ENCODE measurements around the gene INPP5A. TPM values are rescaled to one million over a fixed set of nuclear protein-coding genes. Genes with fewer than 3 reads are reported as not detected.

INPP5A gene
- polyA plus RNA-seq, 6 donors from 2014 or later: 1.3 to 6.7 (median 2.1) TPM

DNA sequence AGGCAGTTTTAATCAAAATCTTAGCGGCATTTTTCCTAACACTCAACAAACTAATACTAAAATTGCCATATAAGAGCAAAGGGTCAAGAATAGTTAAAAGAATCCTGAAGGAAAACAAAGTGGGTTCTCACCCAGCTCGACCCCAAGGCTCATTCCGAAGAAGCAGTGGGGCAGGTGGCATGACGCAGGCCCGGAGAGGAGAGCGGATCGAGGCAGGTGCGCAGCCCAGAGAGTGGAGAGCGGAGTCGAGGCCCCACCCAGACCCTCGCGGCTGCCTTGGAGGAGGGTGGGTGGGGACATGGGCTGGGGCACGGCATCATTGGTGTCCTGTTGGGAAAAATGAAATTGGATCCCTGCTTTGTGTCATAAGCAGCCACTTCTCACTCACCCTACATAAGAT lies 109.8 kb downstream of the INPP5A start:
- Mint-ChIP-seq H3K27me3 (no peaks in the 10 kb centered on the region), H3K4me3 (no peak overlapping the region), H3K9me3 (no peaks in the 10 kb centered on the region), H3K36me3 (peaks cover 15 to 25% of the 10 kb centered on the region in 2 donors), H3K4me1 (peaks cover 6 to 25% (median 11%) of the 10 kb centered on the region in 3 donors), H3K27ac (peak overlapping the region in 1 of 6 donors; percentile 84)
- DNase-seq (no peak), ATAC-seq (ENCODE audit: low read depth in 2 of 2) (no peak)

DNA sequence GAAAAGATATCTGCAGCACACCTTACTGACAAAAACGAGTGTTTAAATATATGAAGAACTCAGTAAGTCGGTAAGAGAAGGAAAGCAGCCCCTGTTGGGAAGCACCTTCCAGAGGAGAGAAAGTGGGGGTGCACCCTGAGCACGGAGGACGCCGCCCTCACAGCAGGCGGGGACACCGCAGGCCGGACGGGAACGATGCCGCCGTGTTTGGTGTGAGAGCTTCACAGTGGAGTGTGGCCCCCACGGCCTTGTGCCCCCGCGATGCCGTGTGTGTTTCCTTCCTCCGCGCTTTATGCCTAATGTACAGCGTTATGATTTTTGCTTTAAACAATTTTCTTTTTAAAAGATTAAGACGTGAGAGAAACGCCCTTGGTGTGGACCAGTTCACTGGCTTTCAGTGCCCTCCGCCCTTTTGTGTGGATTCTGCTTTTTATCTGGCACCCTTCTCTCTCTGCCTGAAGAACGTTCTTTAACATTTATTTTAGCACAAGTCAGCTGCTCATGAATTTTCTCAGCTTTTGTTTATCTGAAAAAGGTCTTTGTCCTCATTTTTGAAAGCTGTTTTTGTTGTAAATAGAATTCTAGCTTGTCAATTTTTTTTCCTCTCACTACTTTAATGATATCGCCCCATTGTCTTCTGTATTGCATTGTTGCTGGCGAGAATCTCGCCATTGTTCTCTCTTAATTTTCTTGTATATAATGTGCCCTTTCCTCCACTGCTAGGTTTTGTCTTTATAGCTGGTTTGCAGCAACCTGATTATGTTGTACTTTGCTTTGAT lies 110.7 kb downstream of the INPP5A start:
- Mint-ChIP-seq H3K27me3 (no peaks in the 10 kb centered on the region), H3K27ac (peak overlapping the region in 1 of 6 donors; percentile 65), H3K9me3 (no peaks in the 10 kb centered on the region), H3K4me3 (no peak overlapping the region), H3K36me3 (peaks cover 18 to 29% of the 10 kb centered on the region in 2 donors), H3K4me1 (peaks cover 3 to 21% (median 10%) of the 10 kb centered on the region in 3 donors)
- DNase-seq: no peak
- no peak for ATAC-seq (ENCODE audit: low read depth in 2 of 2)

DNA sequence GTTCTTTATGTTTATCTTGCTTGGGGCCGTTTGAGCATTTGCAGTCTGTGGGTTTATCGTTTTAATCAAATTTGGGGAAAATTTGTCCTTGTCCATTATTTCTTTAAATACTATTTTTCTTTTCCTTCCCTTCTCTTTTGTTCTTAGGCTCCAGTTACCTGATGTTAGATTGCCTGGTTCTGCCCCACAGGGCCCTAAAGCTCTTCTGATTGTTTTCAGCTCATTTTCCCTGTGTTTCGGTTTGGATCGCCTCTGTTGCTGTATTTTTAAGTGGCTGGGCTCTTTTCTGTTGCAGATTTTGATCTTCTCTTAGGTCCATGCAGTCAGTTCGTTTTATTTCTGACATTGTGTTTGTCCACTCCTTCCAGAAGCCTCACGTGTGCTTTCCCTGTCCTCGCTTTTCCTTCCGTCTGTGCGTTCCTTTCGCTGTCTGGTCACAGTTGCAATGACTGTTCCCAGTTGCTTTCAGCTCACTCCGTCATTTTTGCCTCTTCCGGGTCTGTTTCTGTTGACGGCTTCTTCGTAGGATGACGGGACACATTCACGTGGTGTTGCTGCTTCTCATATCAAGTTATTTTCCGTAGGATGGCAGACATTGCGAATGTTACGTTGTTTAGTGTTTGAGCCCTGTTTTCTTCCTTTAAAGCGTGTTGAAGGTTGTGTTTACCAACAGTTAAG lies 111.4 kb downstream of the INPP5A start:
- Mint-ChIP-seq H3K36me3 (peaks cover 18 to 29% of the 10 kb centered on the region in 2 donors), H3K27me3 (no peaks in the 10 kb centered on the region), H3K27ac (peak overlapping the region in 3 of 6 donors; percentile 48 to 69 (median 65)), H3K4me3 (no peak overlapping the region), H3K9me3 (no peaks in the 10 kb centered on the region), H3K4me1 (peaks cover 3 to 17% (median 5%) of the 10 kb centered on the region in 3 donors)
- DNase-seq: no peak
- ATAC-seq (ENCODE audit: low read depth in 2 of 2): no peak

DNA sequence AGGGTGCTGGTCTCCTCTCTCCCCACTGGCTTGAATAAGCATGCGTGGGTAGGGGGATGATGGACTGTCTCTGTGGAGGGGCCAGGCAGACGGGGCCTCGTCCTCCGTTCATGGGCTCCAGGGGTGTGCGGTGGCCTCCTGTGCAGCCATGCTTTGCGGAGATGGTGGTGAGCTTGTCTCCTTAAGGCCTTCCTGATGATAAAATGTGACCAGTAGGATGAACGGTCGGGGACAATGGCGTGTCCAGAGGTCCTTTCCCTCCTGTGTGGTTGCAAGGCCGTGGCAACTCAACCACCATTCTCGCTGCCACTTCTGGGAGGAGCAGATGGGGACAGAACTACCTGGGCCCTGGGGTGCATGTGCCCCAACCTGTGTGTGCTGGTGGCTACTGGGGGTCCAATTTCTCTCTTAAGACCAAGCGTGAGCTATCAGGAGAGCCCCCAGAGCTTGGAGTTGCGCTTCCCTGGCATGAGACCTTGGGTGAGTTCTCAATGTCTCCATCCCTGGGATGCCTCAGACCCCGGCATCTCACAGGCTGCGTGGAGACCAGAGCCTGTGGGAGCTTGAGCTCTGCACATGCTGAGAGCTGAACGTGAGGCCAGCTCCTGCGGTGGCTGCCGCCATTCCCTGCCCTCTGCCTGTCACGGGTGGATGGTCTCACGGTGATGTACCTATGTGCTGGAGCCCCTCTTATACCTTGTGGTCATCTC lies 112.2 kb downstream of the INPP5A start:
- H3K9me3 Mint-ChIP-seq: no peaks in the 10 kb centered on the region
- H3K4me3 Mint-ChIP-seq: no peak overlapping the region
- peak overlapping the region in 1 of 6 donors; percentile 58 for H3K27ac Mint-ChIP-seq
- no peaks in the 10 kb centered on the region for H3K27me3 Mint-ChIP-seq
- no peak for DNase-seq
- peaks cover 4 to 17% (median 9%) of the 10 kb centered on the region in 3 donors for H3K4me1 Mint-ChIP-seq
- ATAC-seq (ENCODE audit: low read depth in 2 of 2): no peak
- H3K36me3 Mint-ChIP-seq: peaks cover 18 to 29% of the 10 kb centered on the region in 2 donors

DNA sequence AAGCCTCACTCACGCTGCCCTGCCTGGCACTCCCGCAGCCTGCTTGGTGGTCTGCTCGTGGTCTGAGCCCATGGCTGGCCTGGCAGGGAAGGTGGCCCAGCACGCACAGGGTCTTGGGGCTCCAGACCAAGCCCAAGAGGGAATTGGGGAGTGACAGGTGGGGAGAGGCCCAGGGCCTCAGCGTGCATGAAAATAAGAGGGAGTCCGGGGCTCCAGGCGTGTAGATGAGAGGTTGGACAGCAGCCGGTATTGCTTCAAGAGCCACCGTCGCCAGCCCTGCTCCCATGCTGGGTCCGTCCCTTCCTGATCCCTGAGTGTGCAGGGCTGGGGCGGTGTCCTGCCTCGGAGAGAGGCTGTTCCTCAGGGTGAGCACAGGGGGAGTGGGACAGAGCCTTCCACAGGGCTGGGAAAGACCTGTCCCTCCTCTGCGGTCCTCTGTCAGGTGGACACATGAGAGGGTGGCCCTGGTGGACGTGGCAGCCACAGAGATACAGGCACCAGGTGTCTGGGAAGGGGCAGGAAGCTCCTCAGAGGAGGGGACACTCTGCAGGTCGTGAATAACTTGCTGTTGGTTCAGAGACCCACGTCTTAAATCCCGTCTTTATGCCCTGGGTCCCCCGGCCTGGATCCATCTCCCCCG lies 113.1 kb downstream of the INPP5A start:
- peaks cover 18 to 29% of the 10 kb centered on the region in 2 donors for H3K36me3 Mint-ChIP-seq
- H3K27me3 Mint-ChIP-seq: no peaks in the 10 kb centered on the region
- H3K9me3 Mint-ChIP-seq: no peaks in the 10 kb centered on the region
- ATAC-seq (ENCODE audit: low read depth in 2 of 2) (no peak), DNase-seq (no peak)
- peaks cover 4 to 18% (median 10%) of the 10 kb centered on the region in 3 donors for H3K4me1 Mint-ChIP-seq
- no peak overlapping the region for H3K4me3 Mint-ChIP-seq
- H3K27ac Mint-ChIP-seq: no peak overlapping the region

DNA sequence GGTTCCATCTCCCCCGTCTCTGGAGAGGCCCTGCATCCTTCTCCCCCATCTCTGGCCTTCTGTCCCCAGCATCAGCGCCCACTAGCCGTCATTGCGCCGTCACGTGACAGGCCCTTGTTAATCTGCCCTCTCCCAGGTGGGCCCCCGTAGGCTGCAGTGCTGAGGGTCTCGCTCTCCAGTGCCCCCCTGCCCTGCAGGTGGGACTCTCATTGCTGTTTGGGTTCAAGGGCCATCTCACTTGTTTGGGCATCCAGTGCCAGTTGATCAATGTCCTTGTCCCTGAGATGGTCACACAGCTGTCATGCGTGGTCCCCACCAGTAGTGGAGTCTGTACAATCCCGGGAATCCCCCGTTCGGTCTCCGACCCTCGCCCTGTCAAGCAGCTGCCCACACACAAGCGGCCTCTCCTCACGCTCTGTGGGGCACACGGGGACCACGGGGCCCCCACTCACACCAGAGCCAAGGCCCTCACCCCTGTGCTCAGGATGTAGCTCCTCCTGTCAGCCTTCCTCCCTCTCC lies 114.0 kb downstream of the INPP5A start:
- H3K27me3 Mint-ChIP-seq: no peaks in the 10 kb centered on the region
- H3K36me3 Mint-ChIP-seq: peaks cover 18 to 29% of the 10 kb centered on the region in 2 donors
- DNase-seq: no peak
- H3K4me3 Mint-ChIP-seq: no peak overlapping the region
- no peaks in the 10 kb centered on the region for H3K9me3 Mint-ChIP-seq
- ATAC-seq (ENCODE audit: low read depth in 2 of 2): no peak
- H3K27ac Mint-ChIP-seq: peak overlapping the region in 1 of 6 donors; percentile 10
- peaks cover 4 to 18% (median 10%) of the 10 kb centered on the region in 3 donors for H3K4me1 Mint-ChIP-seq

DNA sequence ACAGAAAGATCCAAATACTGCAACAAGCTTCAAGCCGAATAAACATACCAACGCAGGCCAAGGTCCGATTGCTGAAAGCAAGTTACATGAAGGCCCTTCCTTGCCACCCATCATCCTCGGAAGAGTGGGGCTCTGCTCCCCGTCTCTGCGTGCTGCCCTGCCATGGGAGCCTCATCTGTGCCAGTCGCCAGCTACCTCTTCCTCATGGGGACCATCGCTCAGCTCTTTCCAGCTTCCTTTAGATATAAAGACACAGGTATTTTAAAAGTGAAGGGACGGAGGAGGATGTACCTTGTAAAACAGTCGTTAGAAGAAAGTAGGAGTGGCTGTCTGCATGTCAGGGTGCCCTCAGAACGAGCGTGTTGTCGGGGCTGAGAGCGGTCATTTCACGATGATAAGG lies 114.9 kb downstream of the INPP5A start:
- no peaks in the 10 kb centered on the region for H3K9me3 Mint-ChIP-seq
- H3K4me1 Mint-ChIP-seq: peaks cover 4 to 15% (median 10%) of the 10 kb centered on the region in 3 donors
- ATAC-seq (ENCODE audit: low read depth in 2 of 2): no peak
- peak overlapping the region in 1 of 6 donors; percentile 10 for H3K27ac Mint-ChIP-seq
- no peaks in the 10 kb centered on the region for H3K27me3 Mint-ChIP-seq
- DNase-seq: no peak
- no peak overlapping the region for H3K4me3 Mint-ChIP-seq
- peaks cover 18 to 29% of the 10 kb centered on the region in 2 donors for H3K36me3 Mint-ChIP-seq

DNA sequence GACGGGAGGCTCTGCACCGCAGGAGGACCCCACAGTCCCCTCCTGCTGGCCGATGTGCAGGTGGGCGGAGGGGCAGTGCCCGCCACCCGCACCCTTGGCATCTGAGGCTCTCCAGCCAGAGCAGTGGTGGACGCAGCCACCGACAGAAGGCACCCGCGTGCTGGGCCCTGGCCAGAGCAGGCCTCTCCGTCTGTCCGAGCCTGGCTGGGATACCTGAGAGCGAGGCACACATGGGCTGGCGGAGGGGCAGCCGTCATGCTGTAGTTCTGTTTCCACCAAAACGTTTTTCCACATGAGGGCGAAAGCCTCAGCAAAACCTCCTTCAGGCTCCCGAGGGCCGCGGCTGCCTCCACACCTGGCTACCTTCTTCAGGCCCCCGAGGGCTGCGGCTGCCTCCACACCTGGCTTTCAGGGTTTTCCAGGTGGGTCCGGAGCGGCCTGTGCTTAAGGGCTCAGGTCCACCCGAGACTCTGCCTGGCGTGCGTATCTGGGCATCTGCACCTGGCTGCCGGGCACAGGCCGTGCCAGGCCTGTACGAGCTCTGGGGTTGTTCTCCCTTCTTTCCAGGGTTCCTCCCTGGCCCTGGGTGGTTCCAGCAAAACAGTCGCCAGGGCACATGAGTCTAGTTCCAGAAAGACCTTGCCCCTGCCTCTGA lies 115.5 kb downstream of the INPP5A start:
- Mint-ChIP-seq H3K27ac (peak overlapping the region in 1 of 6 donors; percentile 10), H3K4me3 (no peak overlapping the region), H3K9me3 (no peaks in the 10 kb centered on the region), H3K4me1 (peaks cover 4 to 14% (median 10%) of the 10 kb centered on the region in 3 donors), H3K27me3 (no peaks in the 10 kb centered on the region), H3K36me3 (peaks cover 18 to 29% of the 10 kb centered on the region in 2 donors)
- no peak for DNase-seq
- no peak for ATAC-seq (ENCODE audit: low read depth in 2 of 2)

DNA sequence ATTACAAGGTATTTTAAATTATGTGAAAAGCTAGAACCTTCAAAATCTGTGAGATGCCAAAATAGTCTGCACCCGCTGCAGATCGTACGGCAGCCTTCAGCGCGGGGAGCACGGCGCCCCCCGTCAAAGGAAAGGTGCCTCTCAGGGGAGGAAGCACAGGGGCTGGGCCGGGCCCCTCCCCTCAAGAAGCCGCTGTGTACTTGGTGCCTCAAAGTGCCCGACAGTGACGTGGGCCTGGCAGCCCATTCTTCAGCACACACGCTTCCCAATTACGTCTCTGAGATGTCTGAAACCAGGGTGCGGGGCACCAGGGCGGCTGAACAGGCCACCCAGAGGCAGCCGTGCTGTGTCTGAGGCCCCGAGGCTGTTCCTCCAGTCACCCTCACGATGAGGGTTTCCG lies 116.1 kb downstream of the INPP5A start:
- peaks cover 4 to 11% (median 10%) of the 10 kb centered on the region in 3 donors for H3K4me1 Mint-ChIP-seq
- DNase-seq (no peak), ATAC-seq (ENCODE audit: low read depth in 2 of 2) (no peak)
- H3K36me3 Mint-ChIP-seq: peaks cover 13 to 23% of the 10 kb centered on the region in 2 donors
- no peaks in the 10 kb centered on the region for H3K27me3 Mint-ChIP-seq
- no peak overlapping the region for H3K27ac Mint-ChIP-seq
- no peak overlapping the region for H3K4me3 Mint-ChIP-seq
- H3K9me3 Mint-ChIP-seq: no peaks in the 10 kb centered on the region

DNA sequence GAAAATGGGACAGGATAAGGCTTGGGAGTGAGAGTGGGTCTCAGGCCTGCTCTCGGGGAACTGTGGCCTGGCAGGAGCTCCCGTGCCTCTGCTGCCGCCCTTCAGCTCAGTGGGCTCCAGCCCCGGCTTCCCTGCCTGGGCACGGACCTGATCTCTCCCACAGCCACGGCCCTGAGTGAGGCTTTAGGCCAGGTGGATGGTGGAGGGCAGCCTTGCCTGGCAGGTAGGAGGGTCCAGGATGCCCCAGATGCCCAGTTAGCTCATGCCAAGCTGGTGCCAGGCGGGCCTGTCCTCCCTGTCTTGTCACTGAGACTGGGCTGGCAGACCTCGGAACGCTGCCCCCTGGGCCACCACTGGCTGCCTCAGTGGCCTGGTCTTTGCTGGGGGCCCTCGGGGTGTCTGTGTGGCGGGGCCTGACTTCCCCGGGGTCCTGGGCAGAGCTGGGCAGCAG lies 116.6 kb downstream of the INPP5A start:
- ATAC-seq (ENCODE audit: low read depth in 2 of 2): no peak
- Mint-ChIP-seq H3K4me1 (peaks cover 4 to 10% (median 9%) of the 10 kb centered on the region in 3 donors), H3K4me3 (no peak overlapping the region), H3K9me3 (no peaks in the 10 kb centered on the region), H3K27me3 (no peaks in the 10 kb centered on the region), H3K27ac (no peak overlapping the region), H3K36me3 (peaks cover 9 to 18% of the 10 kb centered on the region in 2 donors)
- DNase-seq: no peak

DNA sequence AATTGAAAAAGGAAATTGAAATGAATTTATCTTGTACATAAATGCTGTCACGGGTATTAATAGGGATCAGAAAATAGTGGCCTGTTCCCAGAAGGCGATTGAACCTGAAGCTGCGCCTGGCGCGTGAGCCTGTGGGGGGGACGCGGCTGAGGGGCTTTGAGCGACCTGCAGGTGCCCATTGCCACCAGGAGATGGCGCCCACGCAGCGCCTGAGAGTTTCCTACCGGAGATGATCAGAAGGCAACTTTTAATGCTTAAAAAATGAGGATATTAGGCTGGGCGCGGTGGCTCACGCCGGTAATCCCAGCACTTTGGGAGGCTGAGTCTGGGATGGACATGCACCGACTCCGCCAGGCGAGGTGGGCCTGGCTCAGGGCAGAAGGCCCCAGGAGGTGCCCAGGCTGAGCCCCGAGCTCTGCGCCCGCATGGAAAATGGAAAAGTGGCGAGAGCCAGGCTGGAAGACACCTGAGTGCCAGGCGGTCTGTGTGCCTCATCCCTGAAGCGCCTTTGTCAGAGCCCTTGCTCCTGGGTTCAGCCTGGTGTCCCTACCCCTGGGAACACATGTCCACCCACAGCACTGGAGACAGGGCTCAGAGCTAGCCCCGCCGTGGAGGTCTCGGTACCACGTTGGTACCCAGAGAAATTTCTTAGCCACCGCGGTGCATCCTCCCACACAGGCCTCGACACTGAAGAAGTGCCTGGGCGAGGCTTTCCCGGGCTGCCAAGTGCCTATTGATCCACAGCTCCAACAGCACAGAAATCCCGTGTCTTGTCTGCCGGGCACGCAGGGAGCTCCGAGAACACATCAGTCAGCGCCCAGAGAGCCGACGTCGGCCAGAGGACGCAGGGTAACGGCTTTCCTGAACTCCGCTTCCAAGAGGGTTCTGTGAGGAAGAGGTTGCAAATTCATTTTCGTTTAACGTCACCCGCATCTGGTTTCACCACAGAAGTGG lies 117.4 kb downstream of the INPP5A start:
- DNase-seq (peak; percentile 46), ATAC-seq (ENCODE audit: low read depth in 2 of 2) (peak; percentile 57 to 76)
- Mint-ChIP-seq H3K27me3 (no peaks in the 10 kb centered on the region), H3K4me1 (peaks cover 4 to 10% (median 9%) of the 10 kb centered on the region in 3 donors), H3K36me3 (peaks cover 11 to 18% of the 10 kb centered on the region in 2 donors), H3K4me3 (no peak overlapping the region), H3K9me3 (no peaks in the 10 kb centered on the region), H3K27ac (peak overlapping the region in 1 of 6 donors; percentile 21)
